Mesothelial cell of epicardium (in vitro differentiated cells): ENCODE measurements around the gene ALOX12. TPM values are rescaled to one million over a fixed set of nuclear protein-coding genes. Genes with fewer than 3 reads are reported as not detected.

ENCODE experiments used
- DNase-seq, 2 experiments: peaks; one replicate each; pipeline ENCODE4 v3.0.0; 2021; ENCODE audit warnings: low spot score in 2 of 2; ENCODE audit not compliant: unreplicated experiment in 2 of 2
- H3K27ac Mint-ChIP-seq: 2 replicates; pipeline ENCODE4 v1.8.0; 2021; ENCODE audit warnings: mixed read lengths
- H3K27me3 Mint-ChIP-seq: 2 replicates; pipeline ENCODE4 v1.8.0; 2021; ENCODE audit warnings: low read depth, mixed read lengths
- H3K36me3 Mint-ChIP-seq: 2 replicates; pipeline ENCODE4 v1.8.0; 2021; ENCODE audit warnings: mixed read lengths
- H3K4me1 Mint-ChIP-seq: 2 replicates; pipeline ENCODE4 v1.8.0; 2021; ENCODE audit warnings: mixed read lengths
- H3K4me3 Mint-ChIP-seq: 2 replicates; pipeline ENCODE4 v1.8.0; 2021; ENCODE audit warnings: mild to moderate bottlenecking, moderate library complexity, mixed read lengths
- H3K9me3 Mint-ChIP-seq: 2 replicates; pipeline ENCODE4 v1.8.0; 2021; ENCODE audit warnings: mixed read lengths
- total RNA-seq: library from RNA; stranded (reverse); gene quantifications from 3 replicates; pipeline ENCODE4 v1.2.1, GENCODE V29; 2021
- TF ChIP-seq, protein P1 (sequence below): fragments of 200-600 bp; sonication (generic); IDR thresholded peaks from one replicate; pipeline ENCODE4 v1.5.0; 2021; ENCODE audit warnings: antibody characterized with exemption; ENCODE audit not compliant: unreplicated experiment

ALOX12 gene
- total RNA-seq, 1 donor from 2014 or later: 0.22 TPM

DNA sequence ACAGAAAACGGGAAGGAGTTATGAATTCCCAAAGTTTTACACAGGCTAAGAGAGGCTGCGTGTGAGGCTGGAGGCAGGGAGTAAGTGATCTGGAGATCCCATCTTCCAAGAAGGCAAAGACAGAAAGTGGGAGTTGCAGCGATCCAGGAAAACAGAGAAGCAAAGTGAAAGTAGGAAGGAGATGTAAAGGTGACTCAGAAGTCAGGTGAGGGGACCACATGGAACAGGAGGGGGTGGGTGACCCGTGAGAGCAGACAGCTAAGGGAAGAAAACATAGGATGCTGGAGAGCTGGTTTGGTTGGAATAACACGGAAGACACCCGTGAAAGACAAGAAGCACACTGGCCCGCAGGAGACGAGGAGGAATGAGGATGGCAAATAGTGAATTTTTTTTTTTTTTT lies 1.3 kb downstream of the ALOX12 start:
- TF ChIP-seq, protein P1, sequence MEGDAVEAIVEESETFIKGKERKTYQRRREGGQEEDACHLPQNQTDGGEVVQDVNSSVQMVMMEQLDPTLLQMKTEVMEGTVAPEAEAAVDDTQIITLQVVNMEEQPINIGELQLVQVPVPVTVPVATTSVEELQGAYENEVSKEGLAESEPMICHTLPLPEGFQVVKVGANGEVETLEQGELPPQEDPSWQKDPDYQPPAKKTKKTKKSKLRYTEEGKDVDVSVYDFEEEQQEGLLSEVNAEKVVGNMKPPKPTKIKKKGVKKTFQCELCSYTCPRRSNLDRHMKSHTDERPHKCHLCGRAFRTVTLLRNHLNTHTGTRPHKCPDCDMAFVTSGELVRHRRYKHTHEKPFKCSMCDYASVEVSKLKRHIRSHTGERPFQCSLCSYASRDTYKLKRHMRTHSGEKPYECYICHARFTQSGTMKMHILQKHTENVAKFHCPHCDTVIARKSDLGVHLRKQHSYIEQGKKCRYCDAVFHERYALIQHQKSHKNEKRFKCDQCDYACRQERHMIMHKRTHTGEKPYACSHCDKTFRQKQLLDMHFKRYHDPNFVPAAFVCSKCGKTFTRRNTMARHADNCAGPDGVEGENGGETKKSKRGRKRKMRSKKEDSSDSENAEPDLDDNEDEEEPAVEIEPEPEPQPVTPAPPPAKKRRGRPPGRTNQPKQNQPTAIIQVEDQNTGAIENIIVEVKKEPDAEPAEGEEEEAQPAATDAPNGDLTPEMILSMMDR: no peak
- DNase-seq: no peak
- H3K27ac Mint-ChIP-seq: no peak overlapping the region
- no peaks in the 10 kb centered on the region for H3K9me3 Mint-ChIP-seq
- H3K27me3 Mint-ChIP-seq: peaks cover 17% of the 10 kb centered on the region
- H3K4me1 Mint-ChIP-seq: peaks cover 2% of the 10 kb centered on the region
- H3K36me3 Mint-ChIP-seq: peaks cover 28% of the 10 kb centered on the region
- no peak overlapping the region for H3K4me3 Mint-ChIP-seq

DNA sequence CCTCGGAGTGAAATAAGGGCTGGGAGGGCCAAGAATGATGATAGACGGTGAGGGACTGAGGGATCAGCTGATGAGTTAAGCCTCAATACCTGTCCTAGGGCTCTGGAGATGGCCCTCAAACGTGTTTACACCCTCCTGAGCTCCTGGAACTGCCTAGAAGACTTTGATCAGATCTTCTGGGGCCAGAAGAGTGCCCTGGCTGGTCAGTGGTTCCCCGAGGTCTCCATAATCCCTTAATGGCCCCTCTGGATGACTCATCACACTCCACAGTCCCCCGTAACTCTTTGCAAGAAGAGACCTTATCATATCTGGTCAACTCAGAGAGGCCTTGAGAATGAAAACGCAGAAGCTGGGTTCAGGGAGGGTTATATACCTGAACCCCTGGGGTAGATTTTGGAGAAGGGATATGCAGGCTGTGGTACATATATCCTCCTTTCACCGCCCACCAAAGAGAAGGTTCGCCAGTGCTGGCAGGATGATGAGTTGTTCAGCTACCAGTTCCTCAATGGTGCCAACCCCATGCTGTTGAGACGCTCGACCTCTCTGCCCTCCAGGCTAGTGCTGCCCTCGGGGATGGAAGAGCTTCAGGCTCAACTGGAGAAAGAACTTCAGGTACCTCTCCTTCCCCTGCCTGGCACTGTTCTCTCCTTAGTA lies 3.1 kb downstream of the ALOX12 start:
- no peak for DNase-seq
- TF ChIP-seq, protein P1: no peak
- Mint-ChIP-seq H3K27me3 (peaks cover 16% of the 10 kb centered on the region), H3K36me3 (peaks cover 36% of the 10 kb centered on the region), H3K4me3 (no peak overlapping the region), H3K4me1 (peaks cover 2% of the 10 kb centered on the region), H3K9me3 (no peaks in the 10 kb centered on the region), H3K27ac (no peak overlapping the region)

DNA sequence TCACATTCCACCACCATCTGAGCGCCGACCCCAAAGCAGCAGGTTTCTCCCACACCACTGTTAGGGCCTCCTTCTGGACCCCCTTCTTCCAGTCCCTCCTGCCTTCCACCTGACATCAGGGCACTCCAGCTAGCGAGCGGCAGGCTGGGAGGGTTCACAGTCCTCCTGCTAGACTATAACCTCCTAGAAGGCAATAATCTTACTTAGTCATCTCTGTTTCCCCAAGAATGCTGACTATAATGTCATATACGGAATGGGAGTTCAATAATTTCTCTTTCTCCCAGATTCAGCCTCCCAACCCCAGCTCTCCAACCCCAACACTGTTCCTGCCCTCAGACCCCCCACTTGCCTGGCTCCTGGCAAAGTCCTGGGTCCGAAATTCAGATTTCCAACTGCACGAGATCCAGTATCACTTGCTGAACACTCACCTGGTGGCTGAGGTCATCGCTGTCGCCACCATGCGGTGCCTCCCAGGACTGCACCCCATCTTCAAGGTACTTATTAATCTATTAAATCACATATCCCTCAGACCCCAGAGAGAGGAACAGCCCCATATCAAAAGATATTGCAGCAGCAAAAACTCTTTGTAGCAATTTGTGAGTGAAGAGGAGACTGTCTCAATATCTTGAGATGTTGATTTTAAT lies 5.6 kb downstream of the ALOX12 start:
- DNase-seq: no peak
- no peaks in the 10 kb centered on the region for H3K4me1 Mint-ChIP-seq
- TF ChIP-seq, protein P1: peak; percentile 74
- H3K27me3 Mint-ChIP-seq: no peaks in the 10 kb centered on the region
- no peaks in the 10 kb centered on the region for H3K9me3 Mint-ChIP-seq
- H3K27ac Mint-ChIP-seq: no peak overlapping the region
- H3K4me3 Mint-ChIP-seq: no peak overlapping the region
- H3K36me3 Mint-ChIP-seq: peaks cover 36% of the 10 kb centered on the region

DNA sequence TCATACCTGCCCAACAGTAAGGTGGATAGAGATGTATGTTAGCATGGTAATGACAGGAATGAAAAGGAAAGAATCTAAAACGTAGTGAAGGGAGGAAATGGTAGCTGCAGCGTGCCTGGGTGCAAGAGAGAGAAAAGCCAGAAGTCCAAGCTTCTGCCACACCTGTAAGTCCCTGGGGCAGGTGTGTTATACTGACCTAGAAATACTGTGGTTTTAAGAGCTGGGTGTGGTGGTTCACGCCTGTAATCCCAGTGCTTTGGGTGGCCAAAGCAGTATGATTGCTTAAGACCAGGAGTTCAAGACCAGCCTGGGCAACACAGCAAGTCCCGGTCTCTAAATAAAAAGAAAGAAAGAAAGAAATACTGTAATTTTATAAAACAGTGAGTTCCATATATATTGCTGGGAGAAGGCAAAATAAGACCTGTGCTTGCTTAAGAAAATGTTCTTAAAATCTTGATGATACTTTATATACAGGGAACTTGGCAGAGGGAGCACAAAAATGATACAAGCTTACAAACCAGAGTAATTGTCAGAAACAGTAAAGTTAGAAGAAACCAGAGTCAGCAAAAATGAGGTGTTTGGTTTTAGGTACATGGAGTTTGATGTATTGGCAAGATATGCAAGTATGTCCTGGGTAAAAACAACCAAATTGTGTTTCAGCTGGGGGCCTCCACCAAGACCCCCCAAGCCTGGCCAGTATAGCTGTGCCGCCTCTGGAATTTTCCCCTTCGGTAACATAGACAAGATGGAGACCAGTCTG lies 6.6 kb downstream of the ALOX12 start:
- TF ChIP-seq, protein P1: no peak
- Mint-ChIP-seq H3K27me3 (no peaks in the 10 kb centered on the region), H3K36me3 (peaks cover 31% of the 10 kb centered on the region), H3K9me3 (no peaks in the 10 kb centered on the region), H3K4me1 (no peaks in the 10 kb centered on the region), H3K27ac (no peak overlapping the region), H3K4me3 (no peak overlapping the region)
- no peak for DNase-seq

DNA sequence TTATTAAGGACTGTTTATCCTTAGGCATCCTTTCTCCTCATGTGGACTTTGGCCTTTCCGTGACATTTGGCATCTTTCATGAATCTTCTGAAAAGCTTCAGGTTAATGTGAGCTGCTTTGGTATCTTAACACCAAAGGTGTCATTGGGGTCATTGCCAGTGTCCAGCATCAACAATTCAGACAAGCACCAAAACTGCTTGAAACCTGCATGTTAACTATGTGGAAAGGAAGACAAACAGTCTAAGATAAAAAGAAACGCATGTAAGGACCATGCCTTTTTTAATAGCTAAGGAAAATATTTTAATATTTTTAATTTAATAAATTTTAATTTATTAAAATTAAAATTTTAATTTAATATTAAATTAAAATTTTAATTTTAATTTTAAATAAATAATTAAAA lies 7.9 kb downstream of the ALOX12 start:
- Mint-ChIP-seq H3K4me1 (no peaks in the 10 kb centered on the region), H3K36me3 (peaks cover 23% of the 10 kb centered on the region), H3K27me3 (no peaks in the 10 kb centered on the region), H3K9me3 (no peaks in the 10 kb centered on the region), H3K27ac (no peak overlapping the region), H3K4me3 (no peak overlapping the region)
- no peak for DNase-seq
- TF ChIP-seq, protein P1: no peak
